Activated T-helper 1 cell treated with anti-CD3 and anti-CD28 coated beads, Interleukin-2, amount 50 U/mL, for 16 hours (primary cell): Measurements from ENCODE around the gene NUF2.

ENCODE experiments used
- DNase-seq, 2 donors: peaks; one replicate each; pipeline ENCODE4 v3.0.0-alpha.2; 2020; ENCODE audit warnings: low read depth in 1 of 2, low spot score in 1 of 2

Gene NUF2

GRCh38 chr1:163399976-163400601 is 78.3 kb downstream of the NUF2 start:
- no peak for DNase-seq

- DNase-seq, result no peak
Observed at GRCh38 chr1:163401211-163401610, 79.5 kb downstream of the NUF2 start.
